Stomach (tissue), 4 donors: Measurements from ENCODE around the gene SECTM1.

Source experiments
- CTCF ChIP-seq, 7 experiments: fragments of 450-650 bp in 4 of 7; fragments of 200-600 bp in 3 of 7; sonication (generic) in 3 of 7; IDR thresholded peaks; one replicate each; pipeline ENCODE4 v1.5.1; 2016 to 2019; ENCODE audit warnings: antibody characterized with exemption in 7 of 7, control low read depth in 2 of 7, mild to moderate bottlenecking in 1 of 7
- POLR2A ChIP-seq, 4 donors: fragments of 450-650 bp; IDR thresholded peaks; one replicate each; pipeline ENCODE4 v1.6.1; 2016; ENCODE audit warnings: antibody characterized with exemption in 4 of 4, control low read depth in 2 of 4, mild to moderate bottlenecking in 1 of 4, moderate library complexity in 1 of 4
- POLR2AphosphoS5 ChIP-seq, 3 donors: sonication (generic); formaldehyde crosslinking; IDR thresholded peaks; one replicate each; pipeline ENCODE4 v1.6.1; 2016; ENCODE audit warnings: antibody characterized with exemption in 3 of 3

GRCh38 chr17:82315703-82316358 is 17.7 kb downstream of the SECTM1 start:
- TF ChIP-seq CTCF (IDR thresholded peaks at IDR 0.05) (no peak), POLR2A (IDR thresholded peaks at IDR 0.05) (no peak), POLR2AphosphoS5 (IDR thresholded peaks at IDR 0.05) (no peak)
